T-helper 1 cell (primary cell): ENCODE measurements around the gene GRM1.

Experiments
- DNase-seq, 5 donors: peaks; one replicate each; pipeline ENCODE4 v3.0.0-alpha.2; 2012 to 2020

The GRM1 gene

GRCh38 chr6:146100776-146101175, 71.9 kb downstream of the GRM1 start:
- DNase-seq: no peak

GRCh38 chr6:146103416-146104072, 74.7 kb downstream of the GRM1 start:
- no peak for DNase-seq

GRCh38 chr6:146106532-146106931, 77.7 kb downstream of the GRM1 start:
- DNase-seq: no peak

- no peak for DNase-seq
Observed at GRCh38 chr6:146110990-146111389, 82.1 kb downstream of the GRM1 start.

- no peak for DNase-seq
Observed at GRCh38 chr6:146111881-146112450, 83.1 kb downstream of the GRM1 start.

GRCh38 chr6:146113084-146113623, 84.3 kb downstream of the GRM1 start:
- DNase-seq: no peak

GRCh38 chr6:146123616-146124015, 94.8 kb downstream of the GRM1 start:
- no peak for DNase-seq

GRCh38 chr6:146127447-146128215, 98.8 kb downstream of the GRM1 start:
- no peak for DNase-seq

- no peak for DNase-seq
Observed at GRCh38 chr6:146133866-146134265, 105.0 kb downstream of the GRM1 start.

GRCh38 chr6:146135167-146135566, 106.3 kb downstream of the GRM1 start:
- no peak for DNase-seq

- no peak for DNase-seq
Observed at GRCh38 chr6:146146836-146147235, 118.0 kb downstream of the GRM1 start.

GRCh38 chr6:146149770-146150169, 120.9 kb downstream of the GRM1 start:
- DNase-seq: no peak

GRCh38 chr6:146153040-146153758, 124.3 kb downstream of the GRM1 start:
- peak in 1 of 5 donors; percentile 25 for DNase-seq

GRCh38 chr6:146154197-146154596, 125.3 kb downstream of the GRM1 start:
- DNase-seq: peak in 1 of 5 donors; percentile 2

GRCh38 chr6:146161664-146162063, 132.8 kb downstream of the GRM1 start:
- no peak for DNase-seq

GRCh38 chr6:146169872-146170271, 141.0 kb downstream of the GRM1 start:
- no peak for DNase-seq

GRCh38 chr6:146177785-146178184, 148.9 kb downstream of the GRM1 start:
- no peak for DNase-seq

- DNase-seq: no peak
Observed at GRCh38 chr6:146183831-146184230, 155.0 kb downstream of the GRM1 start.

GRCh38 chr6:146184701-146185100, 155.8 kb downstream of the GRM1 start:
- DNase-seq: no peak

GRCh38 chr6:146189131-146189530, 160.3 kb downstream of the GRM1 start:
- no peak for DNase-seq

- DNase-seq: no peak
Observed at GRCh38 chr6:146190581-146190980, 161.7 kb downstream of the GRM1 start.

GRCh38 chr6:146191166-146191565, 162.3 kb downstream of the GRM1 start:
- DNase-seq: no peak

GRCh38 chr6:146191612-146192011, 162.8 kb downstream of the GRM1 start:
- no peak for DNase-seq
